HG03025 (cell line): Measurements from ENCODE around the gene FRAT2.

Source experiments
- ATAC-seq: cut with Tn5 transposase; IDR thresholded peaks from one replicate; pipeline ENCODE4 v1.9.1; 2021; ENCODE audit warnings: mild to moderate bottlenecking, moderate library complexity; ENCODE audit not compliant: unreplicated experiment, low FRiP score

The FRAT2 gene

GRCh38 chr10:97327348-97328294 is 6.9 kb downstream of the FRAT2 start:
- ATAC-seq = no peak

- no peak for ATAC-seq
These were observed 8.8 kb downstream of the FRAT2 start for GRCh38 chr10:97325754-97326153.

GRCh38 chr10:97323501-97323900 is 11.0 kb downstream of the FRAT2 start:
- ATAC-seq = no peak

GRCh38 chr10:97321804-97322190 is 12.7 kb downstream of the FRAT2 start:
- ATAC-seq = no peak

GRCh38 chr10:97321032-97321803 is 13.3 kb downstream of the FRAT2 start:
- no peak for ATAC-seq

GRCh38 chr10:97320480-97321031 is 14.0 kb downstream of the FRAT2 start:
- ATAC-seq = no peak

- peak; percentile 21 for ATAC-seq
These were observed 14.7 kb downstream of the FRAT2 start for GRCh38 chr10:97319671-97320479.

GRCh38 chr10:97318772-97319651 is 15.5 kb downstream of the FRAT2 start, which contains the start of gene FRAT1:
FRAT1 (plus strand) TSS chr10:97319271; CDS start chr10:97319454, 183 bp downstream.
- peak; percentile 76 for ATAC-seq

GRCh38 chr10:97314671-97315070 is 19.9 kb downstream of the FRAT2 start:
- ATAC-seq = no peak

- no peak for ATAC-seq
These were observed 21.6 kb downstream of the FRAT2 start for GRCh38 chr10:97312897-97313296.

GRCh38 chr10:97311111-97311626 is 23.4 kb downstream of the FRAT2 start:
- ATAC-seq = no peak

- no peak for ATAC-seq
These were observed 26.4 kb downstream of the FRAT2 start for GRCh38 chr10:97307866-97308780.

GRCh38 chr10:97307441-97307840 is 27.1 kb downstream of the FRAT2 start:
- ATAC-seq = no peak

GRCh38 chr10:97302088-97302791 is 32.3 kb downstream of the FRAT2 start:
- no peak for ATAC-seq

- ATAC-seq = no peak
These were observed 33.5 kb downstream of the FRAT2 start for GRCh38 chr10:97300980-97301379.

GRCh38 chr10:97298223-97298571 is 36.3 kb downstream of the FRAT2 start:
- ATAC-seq = no peak

GRCh38 chr10:97297556-97298222 is 36.8 kb downstream of the FRAT2 start:
- ATAC-seq = no peak
